Neural cell (in vitro differentiated cells): ENCODE results near the gene MICAL2.

ENCODE experiments used
- EZH2 ChIP-seq: fragments of 200-600, 300-800 bp; shearing (Covaris generic), sonication (generic); IDR thresholded peaks from 2 replicates; pipeline ENCODE4 v1.6.1; 2014; ENCODE audit warnings: antibody characterized with exemption, low read length, borderline replicate concordance, mild to moderate bottlenecking; ENCODE audit not compliant: insufficient read depth, poor library complexity, severe bottlenecking
- POLR2AphosphoS5 ChIP-seq: IDR thresholded peaks from 2 replicates; pipeline ENCODE4 v1.6.1; 2012
- RAD21 ChIP-seq: fragments of 450-650 bp; conservative IDR thresholded peaks from 2 replicates; pipeline ENCODE4 v1.6.1; 2014; ENCODE audit warnings: antibody characterized with exemption, mild to moderate bottlenecking, moderate library complexity
- SMC3 ChIP-seq: fragments of 450-650 bp; conservative IDR thresholded peaks from 2 replicates; pipeline ENCODE4 v1.6.1; 2014; ENCODE audit warnings: antibody characterized with exemption, mild to moderate bottlenecking, moderate library complexity; ENCODE audit not compliant: poor library complexity
- TAF1 ChIP-seq: IDR thresholded peaks from 2 replicates; pipeline ENCODE4 v1.6.1; 2012; ENCODE audit warnings: low read depth
- TF ChIP-seq, protein P1 (sequence below): fragments of 450-650 bp; IDR thresholded peaks from 2 replicates; pipeline ENCODE4 v1.5.1; 2014; ENCODE audit warnings: antibody characterized with exemption, mild to moderate bottlenecking, moderate library complexity; ENCODE audit not compliant: poor library complexity, severe bottlenecking
- TF ChIP-seq, protein P2 (sequence below): IDR thresholded peaks from 2 replicates; pipeline ENCODE4 v1.6.1; 2012; ENCODE audit warnings: borderline replicate concordance

DNA sequence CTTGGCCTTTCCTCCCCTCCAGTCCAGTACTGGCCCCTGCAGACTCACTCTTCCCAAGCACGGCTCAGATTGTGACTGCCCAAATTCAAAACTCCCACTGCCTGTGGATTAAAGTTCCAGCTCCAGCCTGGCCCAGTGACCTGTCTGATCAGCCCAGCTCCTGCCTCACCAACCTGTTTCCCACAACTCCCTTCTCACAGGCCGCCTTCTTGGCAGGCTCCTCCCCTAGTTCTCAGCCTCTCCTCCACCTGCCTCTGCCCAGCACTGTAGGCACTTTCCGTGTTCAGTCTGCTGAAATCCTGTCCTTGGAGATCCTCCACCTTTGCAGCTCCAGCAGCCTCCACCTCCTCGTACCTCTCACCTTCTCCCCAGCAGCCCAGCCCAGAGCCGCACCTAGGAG is 68.6 kb downstream of the MICAL2 start:
- TF ChIP-seq SMC3 (no peak), EZH2 (no peak), TAF1 (no peak), RAD21 (no peak), POLR2AphosphoS5 (no peak)
- TF ChIP-seq, protein P1, sequence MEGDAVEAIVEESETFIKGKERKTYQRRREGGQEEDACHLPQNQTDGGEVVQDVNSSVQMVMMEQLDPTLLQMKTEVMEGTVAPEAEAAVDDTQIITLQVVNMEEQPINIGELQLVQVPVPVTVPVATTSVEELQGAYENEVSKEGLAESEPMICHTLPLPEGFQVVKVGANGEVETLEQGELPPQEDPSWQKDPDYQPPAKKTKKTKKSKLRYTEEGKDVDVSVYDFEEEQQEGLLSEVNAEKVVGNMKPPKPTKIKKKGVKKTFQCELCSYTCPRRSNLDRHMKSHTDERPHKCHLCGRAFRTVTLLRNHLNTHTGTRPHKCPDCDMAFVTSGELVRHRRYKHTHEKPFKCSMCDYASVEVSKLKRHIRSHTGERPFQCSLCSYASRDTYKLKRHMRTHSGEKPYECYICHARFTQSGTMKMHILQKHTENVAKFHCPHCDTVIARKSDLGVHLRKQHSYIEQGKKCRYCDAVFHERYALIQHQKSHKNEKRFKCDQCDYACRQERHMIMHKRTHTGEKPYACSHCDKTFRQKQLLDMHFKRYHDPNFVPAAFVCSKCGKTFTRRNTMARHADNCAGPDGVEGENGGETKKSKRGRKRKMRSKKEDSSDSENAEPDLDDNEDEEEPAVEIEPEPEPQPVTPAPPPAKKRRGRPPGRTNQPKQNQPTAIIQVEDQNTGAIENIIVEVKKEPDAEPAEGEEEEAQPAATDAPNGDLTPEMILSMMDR: no peak
- TF ChIP-seq, protein P2, sequence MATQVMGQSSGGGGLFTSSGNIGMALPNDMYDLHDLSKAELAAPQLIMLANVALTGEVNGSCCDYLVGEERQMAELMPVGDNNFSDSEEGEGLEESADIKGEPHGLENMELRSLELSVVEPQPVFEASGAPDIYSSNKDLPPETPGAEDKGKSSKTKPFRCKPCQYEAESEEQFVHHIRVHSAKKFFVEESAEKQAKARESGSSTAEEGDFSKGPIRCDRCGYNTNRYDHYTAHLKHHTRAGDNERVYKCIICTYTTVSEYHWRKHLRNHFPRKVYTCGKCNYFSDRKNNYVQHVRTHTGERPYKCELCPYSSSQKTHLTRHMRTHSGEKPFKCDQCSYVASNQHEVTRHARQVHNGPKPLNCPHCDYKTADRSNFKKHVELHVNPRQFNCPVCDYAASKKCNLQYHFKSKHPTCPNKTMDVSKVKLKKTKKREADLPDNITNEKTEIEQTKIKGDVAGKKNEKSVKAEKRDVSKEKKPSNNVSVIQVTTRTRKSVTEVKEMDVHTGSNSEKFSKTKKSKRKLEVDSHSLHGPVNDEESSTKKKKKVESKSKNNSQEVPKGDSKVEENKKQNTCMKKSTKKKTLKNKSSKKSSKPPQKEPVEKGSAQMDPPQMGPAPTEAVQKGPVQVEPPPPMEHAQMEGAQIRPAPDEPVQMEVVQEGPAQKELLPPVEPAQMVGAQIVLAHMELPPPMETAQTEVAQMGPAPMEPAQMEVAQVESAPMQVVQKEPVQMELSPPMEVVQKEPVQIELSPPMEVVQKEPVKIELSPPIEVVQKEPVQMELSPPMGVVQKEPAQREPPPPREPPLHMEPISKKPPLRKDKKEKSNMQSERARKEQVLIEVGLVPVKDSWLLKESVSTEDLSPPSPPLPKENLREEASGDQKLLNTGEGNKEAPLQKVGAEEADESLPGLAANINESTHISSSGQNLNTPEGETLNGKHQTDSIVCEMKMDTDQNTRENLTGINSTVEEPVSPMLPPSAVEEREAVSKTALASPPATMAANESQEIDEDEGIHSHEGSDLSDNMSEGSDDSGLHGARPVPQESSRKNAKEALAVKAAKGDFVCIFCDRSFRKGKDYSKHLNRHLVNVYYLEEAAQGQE: no peak
